ENCODE data around the gene YIF1B. TPM values are rescaled to one million over a fixed set of nuclear protein-coding genes. Genes with fewer than 3 reads are reported as not detected.
A peak's percentile ranks its signal among the peaks of the same experiment; 100 is the strongest.

YIF1B gene
- total RNA-seq, 1 experiment from 2014 or later = 73.2 TPM

DNA sequence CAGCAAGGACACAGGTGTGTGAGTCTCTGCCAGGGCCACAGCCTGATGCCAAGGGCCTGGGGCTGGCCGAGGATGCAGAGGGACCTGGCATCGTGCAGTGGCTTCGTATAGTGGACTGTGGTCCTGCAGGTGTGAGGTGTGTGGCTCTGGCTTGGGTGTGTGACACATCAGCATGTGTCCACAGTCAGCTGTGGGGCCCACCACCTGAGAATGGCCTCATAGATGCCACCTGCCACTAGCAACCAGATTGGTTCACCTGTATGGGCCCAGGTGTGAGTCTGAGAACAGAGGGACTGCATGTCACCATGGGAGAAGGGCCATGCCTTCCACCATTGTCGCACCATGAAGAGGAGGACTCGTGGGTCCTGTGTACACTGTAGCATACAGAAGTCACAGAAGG is 62.0 kb downstream of the YIF1B start:
- H4K5ac ChIP-seq (ENCODE audit: insufficient read length, low read depth, low read length) = no peak overlapping the region
- no peak overlapping the region for H2BK15ac ChIP-seq (ENCODE audit: low read depth, low read length)
- H3K14ac ChIP-seq (ENCODE audit: insufficient read depth, low read length) = no peak overlapping the region
- no peak overlapping the region for H2AK5ac ChIP-seq (ENCODE audit: insufficient read length, low read length)
- Mint-ChIP-seq H3K27ac (no peak overlapping the region), H3K4me1 (peaks cover 41 to 51% of the 10 kb centered on the region in 2 experiments), H3K27me3 (ENCODE audit: low read depth) (peaks cover 30% of the 10 kb centered on the region), H3K36me3 (ENCODE audit: insufficient read depth in 1 of 3, low read depth in 3 of 3) (no peaks in the 10 kb centered on the region; a peak in 2 of 7 replicates), H3K4me3 (peak overlapping the region in 1 of 2 experiments; percentile 42; a peak in 2 of 5 replicates), H3K9me3 (peaks cover 0 to 2% of the 10 kb centered on the region in 2 experiments; a peak in 1 of 5 replicates)
- H4K8ac ChIP-seq (replicated peaks; ENCODE audit: insufficient read length, low read depth, low read length) = no peak overlapping the region
- no peak overlapping the region for H2BK12ac ChIP-seq (ENCODE audit: insufficient read length, low read depth, low read length)
- no peak overlapping the region for H3K4me2 ChIP-seq (ENCODE audit: insufficient read depth, insufficient read length, low read length)
- H3K27ac ChIP-seq (ENCODE audit: insufficient read length, low read depth, low read length) = no peak overlapping the region
- H2AFZ ChIP-seq (ENCODE audit: low read length) = no peak overlapping the region
- H4K91ac ChIP-seq (ENCODE audit: insufficient read length, low read depth, low read length) = no peak overlapping the region
- no peaks in the 10 kb centered on the region for H4K20me1 ChIP-seq (ENCODE audit: control insufficient read depth, insufficient read depth, insufficient read length)
- no CpG with 5 or more reads among the region's 5 CpGs for WGBS (ENCODE audit: extremely low coverage, insufficient read length, low lambda C conversion rate)
- no peaks in the 10 kb centered on the region for H3K9me3 ChIP-seq (ENCODE audit: control insufficient read depth, low read depth, low read length)
- no peak overlapping the region for H3K4ac ChIP-seq (ENCODE audit: low read depth, low read length)
- no peaks in the 10 kb centered on the region; the same call in 1 of the 2 replicates for H3K27me3 ChIP-seq (ENCODE audit: insufficient read depth, low read length)
- TF ChIP-seq, protein P1, sequence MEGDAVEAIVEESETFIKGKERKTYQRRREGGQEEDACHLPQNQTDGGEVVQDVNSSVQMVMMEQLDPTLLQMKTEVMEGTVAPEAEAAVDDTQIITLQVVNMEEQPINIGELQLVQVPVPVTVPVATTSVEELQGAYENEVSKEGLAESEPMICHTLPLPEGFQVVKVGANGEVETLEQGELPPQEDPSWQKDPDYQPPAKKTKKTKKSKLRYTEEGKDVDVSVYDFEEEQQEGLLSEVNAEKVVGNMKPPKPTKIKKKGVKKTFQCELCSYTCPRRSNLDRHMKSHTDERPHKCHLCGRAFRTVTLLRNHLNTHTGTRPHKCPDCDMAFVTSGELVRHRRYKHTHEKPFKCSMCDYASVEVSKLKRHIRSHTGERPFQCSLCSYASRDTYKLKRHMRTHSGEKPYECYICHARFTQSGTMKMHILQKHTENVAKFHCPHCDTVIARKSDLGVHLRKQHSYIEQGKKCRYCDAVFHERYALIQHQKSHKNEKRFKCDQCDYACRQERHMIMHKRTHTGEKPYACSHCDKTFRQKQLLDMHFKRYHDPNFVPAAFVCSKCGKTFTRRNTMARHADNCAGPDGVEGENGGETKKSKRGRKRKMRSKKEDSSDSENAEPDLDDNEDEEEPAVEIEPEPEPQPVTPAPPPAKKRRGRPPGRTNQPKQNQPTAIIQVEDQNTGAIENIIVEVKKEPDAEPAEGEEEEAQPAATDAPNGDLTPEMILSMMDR (conservative IDR thresholded peaks at IDR 0.05) = no peak
- H3K23ac ChIP-seq (ENCODE audit: insufficient read length, low read depth, low read length) = no peak overlapping the region
- H3K79me1 ChIP-seq (ENCODE audit: insufficient read depth, low read depth, low read length, poor library complexity, severe bottlenecking) = no peaks in the 10 kb centered on the region
- peaks cover 3% of the 10 kb centered on the region; the same call in 1 of the 2 replicates for H3K4me1 ChIP-seq (ENCODE audit: insufficient read depth, low read length)
- no peak overlapping the region for H3T11ph ChIP-seq (ENCODE audit: low read length)
- H3K23me2 ChIP-seq (ENCODE audit: insufficient read length, low read depth, low read length, poor library complexity, severe bottlenecking) = peaks cover 11% of the 10 kb centered on the region
- H3K79me2 ChIP-seq (ENCODE audit: insufficient read depth, low read length) = no peaks in the 10 kb centered on the region
- no peak overlapping the region for H3K9ac ChIP-seq (ENCODE audit: extremely low read depth, insufficient read length, low read length)
- H2BK120ac ChIP-seq (ENCODE audit: low read depth, low read length, poor library complexity, severe bottlenecking) = no peak overlapping the region
- H3K56ac ChIP-seq (ENCODE audit: insufficient read length, low read depth, low read length) = no peak overlapping the region
- H2BK5ac ChIP-seq (ENCODE audit: insufficient read length, low read length) = no peak overlapping the region
- no peak overlapping the region for H3K18ac ChIP-seq (ENCODE audit: insufficient read length, low read depth, low read length)
- no peak for DNase-seq
- no peak overlapping the region for H2BK20ac ChIP-seq (ENCODE audit: low read depth, low read length, poor library complexity, severe bottlenecking)

Other genes starting within 250 kb of the YIF1B start
- 12.0 and 13.1 TPM in 2 replicates for gene DPF1, start 91.7 kb downstream of the YIF1B start, total RNA-seq (2021)
- gene PPP1R14A, start 59.6 kb downstream of the YIF1B start, total RNA-seq (2021) = 18.3 and 19.6 TPM in 2 replicates
- gene SPINT2, start 51.4 kb downstream of the YIF1B start, total RNA-seq (2021) = 283 and 287 TPM in 2 replicates
- gene C19orf33, start 11.7 kb downstream of the YIF1B start, total RNA-seq (2021) = 1.2 TPM in 1 of 2 replicates, not detected in the other
- gene KCNK6, start 3.9 kb upstream of the YIF1B start, total RNA-seq (2021) = 5.4 and 6.5 TPM in 2 replicates
- gene CATSPERG, start 19.9 kb upstream of the YIF1B start, total RNA-seq (2021) = 3.0 and 3.7 TPM in 2 replicates
- 185 and 189 TPM in 2 replicates for gene PSMD8, start 58.6 kb upstream of the YIF1B start, total RNA-seq (2021)
- 1.5 and 2.4 TPM in 2 replicates for gene GGN, start 72.1 kb upstream of the YIF1B start, total RNA-seq (2021)
- gene SPRED3, start 72.8 kb upstream of the YIF1B start, total RNA-seq (2021) = 11.5 and 16.4 TPM in 2 replicates
- gene FAM98C, start 87.1 kb upstream of the YIF1B start, total RNA-seq (2021) = 15.0 and 16.4 TPM in 2 replicates
- gene RASGRP4, start 110.3 kb upstream of the YIF1B start, total RNA-seq (2021) = 0.28 and 0.39 TPM in 2 replicates
- 8.4 and 8.9 TPM in 2 replicates for gene RYR1, start 117.7 kb upstream of the YIF1B start, total RNA-seq (2021)